HepG2 (cell line): ENCODE results near the gene RGP1. TPM values are rescaled to one million over a fixed set of nuclear protein-coding genes. Genes with fewer than 3 reads are reported as not detected.

Experiments used
- ATAC-seq: fragments of 200-7000 bp; cut with Tn5 transposase; 3 replicates; pipeline ENCODE4 v1.9.1; 2020; ENCODE audit warnings: mild to moderate bottlenecking, moderate library complexity
- BruUV-seq: library from RNA; stranded (reverse); fragments of 400-500 nt; replicated peaks from 2 replicates; lab custom pipeline; 2021; lab: Mats Ljungman, UMichigan
- CTCF ChIA-PET: fragments of 300-600 bp; formaldehyde crosslinking; extraction: SDS; loops from one replicate; lab custom pipeline; 2021; ENCODE audit warnings: low total read pairs, inconsistent platforms, low intra/inter-chr PET ratio; lab: Yijun Ruan, JAX
- POLR2A ChIA-PET: fragments of 350-600 bp; sonication (Branson Sonifier 250); formaldehyde crosslinking; loops from one replicate; lab custom pipeline; 2020; ENCODE audit warnings: antibody characterized with exemption, inconsistent platforms; lab: Yijun Ruan, JAX
- DNase-seq: peaks from one replicate; pipeline ENCODE4 v3.0.0-alpha.2; 2015; ENCODE audit warnings: low spot score
- FAIRE-seq: peaks from 3 replicates; lab custom pipeline; 2011; peaks lifted over from hg19 to GRCh38; lab: Jason Lieb, UNC
- H2AFZ ChIP-seq: one replicate; pipeline ENCODE4 v1.6.1; 2011; ENCODE audit warnings: low read length, inconsistent platforms
- H3K27ac ChIP-seq: fragments of 300-600 bp; 3 replicates; pipeline ENCODE4 v1.8.0; 2011; ENCODE audit warnings: mixed run types, mild to moderate bottlenecking, mixed read lengths, low read length, inconsistent platforms; ENCODE audit not compliant: insufficient read depth; ENCODE audit errors: extremely low read length
- H3K27me3 ChIP-seq, 2 experiments: fragments of 200-600 bp in 1 of 2; 2 replicates in 1 of 2; 3 replicates in 1 of 2; pipeline versions ENCODE4 v1.6.0 to v1.8.0; 2011; ENCODE audit warnings: low read length in 2 of 2, mild to moderate bottlenecking in 2 of 2, moderate library complexity in 2 of 2, inconsistent platforms in 1 of 2; ENCODE audit not compliant: insufficient read depth in 2 of 2, control insufficient read depth in 1 of 2
- H3K36me3 ChIP-seq, 2 experiments: fragments of 200-600 bp in 1 of 2; replicated peaks in 1 of 2; 2 replicates in 1 of 2; 3 replicates in 1 of 2; pipeline versions ENCODE4 v1.5.1 to v1.8.0; 2011; ENCODE audit warnings: low read length in 2 of 2, inconsistent platforms in 1 of 2; ENCODE audit not compliant: insufficient read depth in 2 of 2, control insufficient read depth in 1 of 2
- H3K4me1 ChIP-seq: 2 replicates; pipeline ENCODE4 v1.5.1; 2012; ENCODE audit warnings: low read length, inconsistent platforms; ENCODE audit not compliant: insufficient read depth
- H3K4me2 ChIP-seq: 2 replicates; pipeline ENCODE4 v1.6.0; 2011; ENCODE audit warnings: low read depth, low read length, inconsistent platforms
- H3K4me3 ChIP-seq, 3 experiments: fragments of 200-600 bp in 1 of 3; sonication (generic), shearing (Covaris generic) in 1 of 3; replicated peaks in 1 of 3; 2 replicates each; pipeline ENCODE4 v1.5.1; 2011 to 2016; ENCODE audit warnings: low read length in 3 of 3, inconsistent platforms in 2 of 3, low read depth in 2 of 3, mild to moderate bottlenecking in 2 of 3, control low read depth in 1 of 3, mixed read lengths in 1 of 3; ENCODE audit not compliant: insufficient read depth in 1 of 3
- H3K79me2 ChIP-seq: one replicate; pipeline ENCODE4 v1.6.1; 2011; ENCODE audit warnings: low read length, inconsistent platforms; ENCODE audit not compliant: insufficient read depth
- H3K9ac ChIP-seq: 2 replicates; pipeline ENCODE4 v1.6.0; 2011; ENCODE audit warnings: mild to moderate bottlenecking, low read depth, low read length, inconsistent platforms; ENCODE audit not compliant: insufficient read depth
- H3K9me3 ChIP-seq: 2 replicates; pipeline ENCODE4 v1.5.1; 2012; ENCODE audit warnings: mild to moderate bottlenecking, low read length
- H4K20me1 ChIP-seq: 2 replicates; pipeline ENCODE4 v1.6.0; 2011; ENCODE audit warnings: inconsistent platforms, mild to moderate bottlenecking, low read length, moderate library complexity; ENCODE audit not compliant: insufficient read depth
- ZNF720 ChIP-seq: sonication (generic); formaldehyde crosslinking; IDR thresholded peaks from 2 replicates; pipeline ENCODE4 v1.4.0; 2020; ENCODE audit warnings: missing genetic modification reagents
- WGBS: methylation state at CpG from one replicate; pipeline ENCODE4 v1.1.6; 2017; ENCODE audit warnings: low lambda C conversion rate; 5-methylcytosine and 5-hydroxymethylcytosine counted together
- in situ Hi-C: cut with HindIII; loops from 2 replicates; pipeline ENCODE4 v1.10.0; 2017; ENCODE audit warnings: low pct_unique_long_range_greater_than_20kb; ENCODE audit not compliant: extremely low pct_ligation_motif_present
- intact Hi-C: fragments of 100-400 bp; cut with micrococcal nuclease; formaldehyde crosslinking; loops from one replicate; pipeline ENCODE4 v1.10.0; 2022; ENCODE audit not compliant: unreplicated experiment
- polyA plus RNA-seq, 8 experiments: library from polyadenylated mRNA; depleted of rRNA in 3 of 8; stranded (reverse) in 7 of 8; unstranded in 1 of 8; fragments of >200 nt; fragmentation: Illumina TruSeq in 4 of 8; extraction: Trizol in 4 of 8; gene quantifications; 2 replicates each; pipeline versions ENCODE4 v1.2.1 to v1.2.3, GENCODE V29; 2011 to 2016; ENCODE audit warnings: low read depth in 4 of 8, missing spikeins in 1 of 8, mixed read lengths in 1 of 8; ENCODE audit not compliant: insufficient read depth in 1 of 8
- total RNA-seq, 5 experiments: library from RNA; depleted of rRNA; stranded (reverse); fragments of >200 nt; fragmentation: Illumina TruSeq; extraction: Trizol; gene quantifications; 2 replicates each; pipeline ENCODE4 v1.2.3, GENCODE V29; 2016; ENCODE audit warnings: low read depth in 1 of 5
- TF ChIP-seq, protein P1 (sequence below): IDR thresholded peaks from 2 replicates; pipeline ENCODE4 v1.6.1; 2012; ENCODE audit warnings: inconsistent platforms
- TF ChIP-seq, protein P2 (sequence below): sonication (generic); formaldehyde crosslinking; IDR thresholded peaks from 2 replicates; pipeline ENCODE4 v1.8.0; 2022; ENCODE audit warnings: missing genetic modification reagents, low read depth, mild to moderate bottlenecking, borderline replicate concordance
- TF ChIP-seq, protein P3 (sequence below): sonication (generic); formaldehyde crosslinking; IDR thresholded peaks from 2 replicates; pipeline ENCODE4 v1.4.0; 2020; ENCODE audit warnings: missing genetic modification reagents, borderline replicate concordance
- TF ChIP-seq, protein P4 (sequence below): sonication (generic); formaldehyde crosslinking; IDR thresholded peaks from 2 replicates; pipeline ENCODE4 v1.4.0; 2020; ENCODE audit warnings: mild to moderate bottlenecking, missing genetic modification reagents
- TF ChIP-seq, protein P5 (sequence below): sonication (generic); formaldehyde crosslinking; IDR thresholded peaks from 2 replicates; pipeline ENCODE4 v1.8.0; 2022; ENCODE audit warnings: mild to moderate bottlenecking, missing genetic modification reagents, borderline replicate concordance

Gene RGP1
- total and polyA plus RNA-seq, 2 of the 13 experiments (the other 11 are each of a cell fraction or from before 2014, with no cell fraction given), result 12.7 to 21.0 TPM

DNA sequence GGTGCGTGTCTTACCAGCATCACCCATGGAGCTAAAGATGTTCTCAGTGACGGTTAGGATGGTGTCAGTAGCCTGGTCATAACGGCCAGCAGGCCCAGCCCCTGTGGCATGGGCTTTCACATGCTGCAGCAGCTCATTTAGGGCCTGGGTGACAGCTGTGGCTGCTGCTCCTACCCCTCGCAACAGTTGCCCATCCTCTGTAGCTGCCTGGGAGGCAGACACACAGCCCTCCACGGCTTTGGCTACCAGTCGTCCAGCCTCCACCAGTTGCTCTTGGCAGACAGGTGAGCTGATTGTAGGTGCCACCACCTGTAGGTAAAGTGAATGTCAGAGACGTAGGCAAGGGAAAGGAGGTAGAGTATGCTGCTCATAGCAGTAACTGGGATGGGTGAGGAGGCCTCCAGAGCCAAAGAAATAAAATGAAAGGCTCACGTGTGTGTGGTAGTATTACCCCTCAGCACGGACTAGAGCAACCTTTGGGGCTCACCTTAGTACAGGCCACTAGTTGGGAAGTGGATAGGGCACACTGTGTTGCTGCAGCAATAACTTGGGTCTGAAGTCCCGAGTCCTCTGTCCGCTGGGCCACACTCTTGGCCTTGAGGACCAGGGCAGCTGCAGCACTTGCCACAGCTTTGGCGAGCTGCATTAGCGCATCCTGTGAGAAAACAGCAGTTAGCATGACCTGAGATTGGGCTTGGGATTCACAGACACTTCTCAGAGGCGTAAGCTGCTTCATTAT lies 31.8 kb upstream of the RGP1 start:
- ChIA-PET CTCF (no interaction called here), POLR2A (interaction anchor here (1.2 kb wide), 1 partner anchor 10 kb away, joined by 4 read pairs; no protein-coding TSS in a partner anchor)
- peaks cover 62 to 96% of the 10 kb centered on the region in 2 experiments for H3K36me3 ChIP-seq
- no peaks in the 10 kb centered on the region for H3K27me3 ChIP-seq
- intact Hi-C loops, result no loop called here
- no peaks in the 10 kb centered on the region for H3K79me2 ChIP-seq
- BruUV-seq, result no TSS peak
- H4K20me1 ChIP-seq, result no peaks in the 10 kb centered on the region
- WGBS, result 98% methylated on average over 9 of the region's 14 CpGs
- ATAC-seq, result no peak
- no peak overlapping the region for H3K4me3 ChIP-seq
- TF ChIP-seq ZNF720, result no peak
- TF ChIP-seq, protein P1, sequence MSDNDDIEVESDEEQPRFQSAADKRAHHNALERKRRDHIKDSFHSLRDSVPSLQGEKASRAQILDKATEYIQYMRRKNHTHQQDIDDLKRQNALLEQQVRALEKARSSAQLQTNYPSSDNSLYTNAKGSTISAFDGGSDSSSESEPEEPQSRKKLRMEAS, result no peak
- TF ChIP-seq, protein P2, sequence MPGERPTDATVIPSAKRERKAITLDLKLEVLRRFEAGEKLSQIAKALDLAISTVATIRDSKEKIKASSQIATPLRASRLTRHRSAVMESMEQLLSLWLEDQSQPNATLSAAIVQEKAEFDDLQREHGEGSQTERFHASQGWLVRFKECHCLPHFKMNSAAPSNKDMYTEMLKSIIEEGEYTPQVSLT (CRISPR knock-in tag), result no peak
- TF ChIP-seq, protein P3, sequence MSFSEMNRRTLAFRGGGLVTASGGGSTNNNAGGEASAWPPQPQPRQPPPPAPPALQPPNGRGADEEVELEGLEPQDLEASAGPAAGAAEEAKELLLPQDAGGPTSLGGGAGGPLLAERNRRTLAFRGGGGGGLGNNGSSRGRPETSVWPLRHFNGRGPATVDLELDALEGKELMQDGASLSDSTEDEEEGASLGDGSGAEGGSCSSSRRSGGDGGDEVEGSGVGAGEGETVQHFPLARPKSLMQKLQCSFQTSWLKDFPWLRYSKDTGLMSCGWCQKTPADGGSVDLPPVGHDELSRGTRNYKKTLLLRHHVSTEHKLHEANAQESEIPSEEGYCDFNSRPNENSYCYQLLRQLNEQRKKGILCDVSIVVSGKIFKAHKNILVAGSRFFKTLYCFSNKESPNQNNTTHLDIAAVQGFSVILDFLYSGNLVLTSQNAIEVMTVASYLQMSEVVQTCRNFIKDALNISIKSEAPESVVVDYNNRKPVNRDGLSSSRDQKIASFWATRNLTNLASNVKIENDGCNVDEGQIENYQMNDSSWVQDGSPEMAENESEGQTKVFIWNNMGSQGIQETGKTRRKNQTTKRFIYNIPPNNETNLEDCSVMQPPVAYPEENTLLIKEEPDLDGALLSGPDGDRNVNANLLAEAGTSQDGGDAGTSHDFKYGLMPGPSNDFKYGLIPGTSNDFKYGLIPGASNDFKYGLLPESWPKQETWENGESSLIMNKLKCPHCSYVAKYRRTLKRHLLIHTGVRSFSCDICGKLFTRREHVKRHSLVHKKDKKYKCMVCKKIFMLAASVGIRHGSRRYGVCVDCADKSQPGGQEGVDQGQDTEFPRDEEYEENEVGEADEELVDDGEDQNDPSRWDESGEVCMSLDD (CRISPR knock-in tag), result no peak
- TF ChIP-seq, protein P4, sequence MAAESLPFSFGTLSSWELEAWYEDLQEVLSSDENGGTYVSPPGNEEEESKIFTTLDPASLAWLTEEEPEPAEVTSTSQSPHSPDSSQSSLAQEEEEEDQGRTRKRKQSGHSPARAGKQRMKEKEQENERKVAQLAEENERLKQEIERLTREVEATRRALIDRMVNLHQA (CRISPR knock-in tag), result no peak
- TF ChIP-seq, protein P5, sequence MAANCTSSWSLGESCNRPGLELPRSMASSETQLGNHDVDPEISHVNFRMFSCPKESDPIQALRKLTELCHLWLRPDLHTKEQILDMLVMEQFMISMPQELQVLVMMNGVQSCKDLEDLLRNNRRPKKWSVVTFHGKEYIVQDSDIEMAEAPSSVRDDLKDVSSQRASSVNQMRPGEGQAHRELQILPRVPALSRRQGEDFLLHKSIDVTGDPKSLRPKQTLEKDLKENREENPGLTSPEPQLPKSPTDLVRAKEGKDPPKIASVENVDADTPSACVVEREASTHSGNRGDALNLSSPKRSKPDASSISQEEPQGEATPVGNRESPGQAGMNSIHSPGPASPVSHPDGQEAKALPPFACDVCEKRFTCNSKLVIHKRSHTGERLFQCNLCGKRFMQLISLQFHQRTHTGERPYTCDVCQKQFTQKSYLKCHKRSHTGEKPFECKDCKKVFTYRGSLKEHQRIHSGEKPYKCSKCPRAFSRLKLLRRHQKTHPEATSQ (CRISPR knock-in tag), result no peak
- no peak overlapping the region for H2AFZ ChIP-seq
- in situ Hi-C loops, result no loop called here
- no peak for DNase-seq
- H3K4me1 ChIP-seq, result no peaks in the 10 kb centered on the region
- no peak overlapping the region for H3K27ac ChIP-seq
- FAIRE-seq, result no peak
- no peaks in the 10 kb centered on the region for H3K9me3 ChIP-seq
- no peak overlapping the region for H3K9ac ChIP-seq
- H3K4me2 ChIP-seq, result no peak overlapping the region
